HG03520 (cell line): ENCODE data around the gene FOXF1.

Source experiments
- ATAC-seq: cut with Tn5 transposase; IDR thresholded peaks from one replicate; pipeline ENCODE4 v1.9.1; 2021; ENCODE audit warnings: mild to moderate bottlenecking, moderate library complexity; ENCODE audit not compliant: unreplicated experiment

Gene FOXF1

DNA sequence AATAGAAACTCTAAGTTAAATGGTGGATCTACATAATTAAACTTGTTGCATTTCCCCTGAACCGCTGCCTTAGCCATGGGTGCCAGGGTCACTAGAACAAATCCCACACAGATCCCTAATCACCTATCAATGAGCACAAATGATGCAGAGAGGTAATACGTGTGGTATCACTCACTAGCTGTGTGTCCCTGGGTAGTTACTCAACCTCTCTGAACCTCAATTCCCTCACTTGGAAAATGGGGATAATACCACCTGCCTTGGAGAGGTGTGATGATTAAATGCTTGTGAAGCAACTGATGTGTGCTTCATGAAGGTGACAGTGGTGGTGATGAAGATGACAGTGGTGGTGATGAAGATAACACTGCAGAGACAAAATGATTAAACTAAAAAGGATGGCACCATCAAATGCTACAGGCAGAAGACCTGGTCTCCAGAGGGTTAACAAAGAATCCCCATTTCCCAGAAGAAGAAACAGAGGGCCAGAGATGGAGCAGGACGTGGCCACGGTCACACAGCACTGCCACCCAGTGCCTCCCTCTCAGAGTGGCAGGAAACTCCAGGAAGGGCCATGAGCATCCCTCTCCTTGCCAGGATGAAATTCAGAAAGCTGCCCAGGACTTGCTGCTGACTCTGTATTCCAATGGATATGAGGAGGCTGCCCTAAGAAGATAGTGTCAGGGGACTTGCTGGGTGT lies 17.9 kb upstream of the FOXF1 start:
- ATAC-seq: no peak

DNA sequence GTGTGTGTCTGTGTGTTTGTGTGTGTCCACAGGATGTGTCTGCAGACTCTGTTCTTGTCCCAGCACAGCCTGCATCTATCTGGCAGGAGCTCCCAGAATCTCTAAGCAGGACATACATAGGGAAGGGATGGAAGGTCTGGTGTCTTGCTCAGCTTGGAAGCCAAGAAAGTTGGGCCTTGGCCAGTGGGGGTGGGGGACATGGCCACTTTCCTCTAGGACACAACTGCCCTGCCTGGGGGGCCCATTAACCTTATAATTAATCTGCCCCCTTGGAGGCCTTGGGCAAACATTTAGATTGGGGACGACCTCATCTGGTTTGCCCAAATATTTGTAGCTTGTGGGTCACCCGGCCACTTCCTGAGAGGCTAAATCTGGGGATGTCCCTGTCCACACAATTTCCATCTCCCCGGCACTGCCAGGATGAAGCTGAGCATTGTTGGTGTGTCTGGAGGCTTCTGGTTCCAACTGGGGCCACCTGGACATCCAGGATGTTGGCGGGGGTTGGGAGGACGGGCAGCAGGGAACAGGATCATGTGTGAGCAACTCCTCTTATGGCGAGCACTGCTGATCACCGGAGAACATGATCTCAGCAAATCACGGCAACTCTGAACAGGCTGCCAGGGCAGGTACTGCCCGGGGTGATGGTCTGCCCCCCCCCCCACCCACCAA lies 17.2 kb upstream of the FOXF1 start:
- no peak for ATAC-seq

DNA sequence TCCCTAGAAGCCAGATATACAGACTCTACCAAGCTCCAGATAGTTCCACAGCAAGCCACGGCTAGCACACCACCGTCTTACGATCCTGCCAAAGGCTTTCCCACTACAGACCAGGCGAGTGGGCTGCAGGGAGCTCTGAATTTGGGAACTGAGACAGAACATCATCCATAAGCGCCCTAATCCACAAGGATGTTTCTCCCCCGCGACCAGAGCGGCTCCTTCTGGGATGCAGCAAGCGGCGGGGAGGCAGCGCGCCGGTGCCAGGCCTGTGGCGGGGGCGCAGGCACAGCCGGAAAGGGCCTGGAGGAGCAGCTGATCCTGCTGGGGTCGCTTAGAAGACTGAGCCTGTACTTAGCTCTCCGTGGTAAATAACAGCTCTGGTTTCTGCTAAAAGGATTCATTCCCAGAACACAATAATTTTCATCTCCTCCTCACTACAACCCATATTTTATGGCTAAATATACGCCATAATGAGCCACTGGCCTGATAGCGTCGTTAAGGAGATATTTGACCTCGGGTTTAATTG lies 16.2 kb upstream of the FOXF1 start:
- ATAC-seq: no peak

DNA sequence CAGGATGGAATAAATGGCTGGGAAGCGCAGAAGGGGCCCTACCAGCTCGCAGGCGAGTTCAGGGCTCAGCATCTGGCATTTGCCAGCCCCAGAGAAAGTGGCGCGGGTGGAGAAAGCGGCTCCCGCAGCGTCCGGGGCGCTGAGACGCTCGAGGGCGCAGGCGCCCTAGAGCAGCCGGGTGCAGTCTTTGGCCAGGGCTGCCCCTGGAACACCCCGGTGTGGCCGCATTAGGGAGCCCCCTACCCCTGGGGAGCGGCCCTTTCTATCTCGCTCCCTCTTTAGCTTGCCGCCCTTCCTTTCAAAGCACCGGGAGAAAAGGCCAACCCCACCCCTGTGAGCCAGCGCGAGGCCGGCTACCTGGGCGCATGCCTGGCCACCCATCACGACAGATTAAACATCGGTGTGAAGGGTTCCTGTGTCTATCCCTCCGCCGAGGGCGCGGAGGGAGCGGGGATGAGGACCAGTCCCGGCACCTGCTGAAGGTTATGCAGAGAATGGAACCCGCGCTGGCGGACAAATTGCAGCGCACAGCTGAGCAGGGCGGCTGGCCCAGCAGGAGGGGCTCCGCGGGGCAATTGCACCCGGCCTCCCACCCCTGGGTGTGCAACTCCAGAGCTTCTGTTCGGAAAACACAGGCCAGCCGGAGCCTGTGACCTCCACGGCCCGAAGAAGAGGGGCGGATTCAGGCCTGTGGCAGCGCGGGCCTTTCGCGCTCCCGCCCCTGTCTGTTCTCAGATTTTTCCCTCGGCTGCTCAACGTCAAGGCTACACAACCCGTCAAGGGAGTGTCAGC lies 15.6 kb upstream of the FOXF1 start:
- no peak for ATAC-seq

DNA sequence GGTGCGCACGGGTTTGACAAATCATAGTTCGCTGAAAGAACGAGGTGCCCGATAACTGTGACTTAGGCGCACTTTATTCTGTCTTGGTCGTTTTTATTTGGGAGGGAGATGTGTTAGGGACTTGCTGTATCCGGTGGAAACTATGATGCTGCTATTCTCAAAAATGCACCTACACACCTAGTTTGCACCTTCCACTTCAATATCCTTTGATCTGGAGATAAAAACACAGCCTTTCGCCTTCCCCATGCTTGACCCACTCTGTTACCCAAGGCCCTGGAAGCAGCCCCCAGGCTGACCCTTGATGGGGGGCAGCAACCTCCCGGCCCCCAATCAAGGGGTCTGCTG lies 15.0 kb upstream of the FOXF1 start:
- ATAC-seq: no peak

DNA sequence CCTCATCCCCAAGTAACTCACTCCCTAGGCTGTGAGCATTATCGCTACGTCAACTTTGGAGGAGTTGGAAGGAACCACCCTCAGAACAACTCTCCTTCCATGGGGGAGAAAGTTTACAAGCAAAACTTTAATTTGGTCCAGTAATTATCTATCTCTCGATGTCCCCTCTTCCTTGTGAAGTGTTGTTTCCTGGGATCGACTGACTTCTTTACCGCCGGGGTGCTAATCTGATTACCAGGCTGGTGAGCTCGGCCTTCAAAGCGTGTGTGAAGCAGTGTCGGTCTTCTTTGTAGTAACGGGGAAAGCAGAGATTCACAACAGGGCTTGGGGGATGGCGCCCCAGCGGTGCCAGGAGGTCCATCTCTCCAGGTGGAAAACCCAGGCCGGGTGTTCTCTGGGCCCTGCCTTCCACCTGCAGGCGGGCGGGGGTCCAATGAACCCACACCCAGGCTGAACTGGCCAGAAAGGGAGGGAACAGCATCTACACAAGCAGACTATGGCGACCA lies 14.5 kb upstream of the FOXF1 start:
- ATAC-seq: no peak

DNA sequence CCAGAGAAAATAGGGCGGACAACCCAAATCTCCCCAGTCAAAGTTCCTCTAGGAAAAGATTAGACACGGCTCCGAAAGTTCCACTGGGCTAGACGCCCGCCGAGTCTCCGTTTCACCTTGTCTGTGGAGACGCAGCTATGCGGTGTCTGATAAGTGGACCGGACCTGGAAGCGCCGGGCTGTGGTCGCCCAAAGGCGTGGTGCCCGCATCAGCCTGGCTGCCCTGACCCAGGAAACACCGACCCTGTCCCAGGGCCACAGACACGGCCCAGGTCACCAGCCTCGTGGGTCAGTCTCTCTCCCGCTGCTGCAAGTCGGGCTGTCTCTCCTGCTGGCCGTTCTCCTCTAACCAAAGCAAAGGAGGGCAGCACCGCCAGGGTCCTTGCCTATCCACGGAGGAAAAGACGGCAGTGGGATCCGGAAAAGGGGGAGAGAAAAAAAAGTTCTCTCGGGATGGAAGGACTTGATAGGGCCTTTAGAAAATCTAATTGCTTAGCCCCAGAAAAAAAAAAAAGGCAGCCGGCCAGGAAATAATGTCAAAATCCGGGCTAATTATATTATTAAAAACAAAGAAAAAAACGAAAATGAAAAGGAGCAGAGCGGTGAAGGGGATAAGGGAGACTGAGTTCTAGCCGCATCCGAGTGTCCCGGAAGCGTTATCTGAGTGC lies 13.9 kb upstream of the FOXF1 start:
- no peak for ATAC-seq

DNA sequence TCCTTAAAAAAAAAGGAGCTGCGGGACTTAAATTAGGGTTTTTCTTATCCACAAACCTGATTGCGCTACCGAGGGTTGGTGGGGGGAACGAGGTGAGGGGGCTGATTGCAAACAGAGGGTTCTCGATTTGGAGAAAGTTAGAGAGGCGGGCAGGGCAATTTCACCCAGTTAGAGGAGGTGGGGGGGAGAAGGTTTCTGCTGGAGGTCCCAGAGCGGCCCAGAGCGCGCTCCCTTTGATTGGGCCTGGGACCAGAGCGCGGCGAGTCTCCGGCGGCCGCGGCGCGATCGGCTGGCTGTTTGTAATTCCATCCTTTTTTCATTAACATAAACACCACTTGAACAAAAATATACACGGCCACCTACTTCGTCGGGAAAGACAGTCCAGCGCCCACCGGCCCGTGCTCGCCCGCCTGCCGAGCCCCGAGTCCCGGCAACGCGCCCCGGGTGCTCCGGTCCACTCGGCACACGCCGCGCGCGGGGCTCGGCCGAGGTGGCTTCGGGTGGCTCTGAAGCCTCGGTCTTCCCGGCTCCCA lies 13.3 kb upstream of the FOXF1 start:
- no peak for ATAC-seq

DNA sequence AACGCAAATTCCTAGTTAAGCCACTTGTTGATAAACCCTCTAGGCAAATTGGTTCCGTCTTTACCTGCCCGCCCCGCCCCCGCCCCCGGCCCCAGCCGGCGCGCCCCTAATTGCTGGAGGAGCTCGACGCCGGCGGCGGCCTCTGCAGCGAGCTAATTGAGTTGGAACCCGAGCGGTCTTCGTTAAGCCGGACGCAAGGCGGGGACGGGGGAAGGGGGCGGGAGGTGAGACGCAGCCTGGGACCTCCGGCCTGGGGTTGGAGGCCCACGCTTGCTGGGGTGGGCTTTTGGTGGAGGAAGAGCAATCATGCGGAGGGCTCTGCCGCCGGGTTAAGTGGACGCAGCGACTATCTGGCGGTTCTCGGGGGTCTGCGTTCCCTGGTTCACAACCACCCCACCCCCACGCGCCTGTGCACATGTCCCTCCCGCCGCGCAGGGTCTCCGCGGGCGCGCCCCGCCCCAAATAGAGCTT lies 12.7 kb upstream of the FOXF1 start:
- ATAC-seq: no peak

DNA sequence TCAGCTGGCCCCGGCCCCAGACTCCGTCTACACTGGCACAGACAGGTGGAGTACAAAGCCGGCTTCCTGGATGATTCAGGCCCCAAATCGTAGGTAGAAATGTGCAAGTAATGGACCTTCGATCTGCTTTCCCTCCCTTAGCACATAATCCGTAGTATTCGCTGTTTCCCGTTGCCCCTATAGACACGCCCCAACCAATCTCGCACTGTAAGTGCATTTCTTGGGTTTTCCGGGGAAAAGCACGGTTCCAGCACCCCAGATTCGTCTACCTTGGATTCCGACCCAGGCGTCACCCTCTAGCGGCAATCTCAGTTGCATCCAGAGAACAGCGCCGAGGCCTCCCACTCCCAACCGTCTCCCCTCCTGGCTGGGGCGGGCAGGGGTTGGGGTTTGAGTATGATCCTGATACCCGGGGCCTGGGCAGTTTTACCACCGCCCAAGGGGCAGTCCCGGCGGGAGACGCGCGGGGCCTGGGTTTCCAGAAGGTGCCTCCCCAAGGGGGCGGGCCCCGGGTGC lies 12.1 kb upstream of the FOXF1 start:
- ATAC-seq: no peak

DNA sequence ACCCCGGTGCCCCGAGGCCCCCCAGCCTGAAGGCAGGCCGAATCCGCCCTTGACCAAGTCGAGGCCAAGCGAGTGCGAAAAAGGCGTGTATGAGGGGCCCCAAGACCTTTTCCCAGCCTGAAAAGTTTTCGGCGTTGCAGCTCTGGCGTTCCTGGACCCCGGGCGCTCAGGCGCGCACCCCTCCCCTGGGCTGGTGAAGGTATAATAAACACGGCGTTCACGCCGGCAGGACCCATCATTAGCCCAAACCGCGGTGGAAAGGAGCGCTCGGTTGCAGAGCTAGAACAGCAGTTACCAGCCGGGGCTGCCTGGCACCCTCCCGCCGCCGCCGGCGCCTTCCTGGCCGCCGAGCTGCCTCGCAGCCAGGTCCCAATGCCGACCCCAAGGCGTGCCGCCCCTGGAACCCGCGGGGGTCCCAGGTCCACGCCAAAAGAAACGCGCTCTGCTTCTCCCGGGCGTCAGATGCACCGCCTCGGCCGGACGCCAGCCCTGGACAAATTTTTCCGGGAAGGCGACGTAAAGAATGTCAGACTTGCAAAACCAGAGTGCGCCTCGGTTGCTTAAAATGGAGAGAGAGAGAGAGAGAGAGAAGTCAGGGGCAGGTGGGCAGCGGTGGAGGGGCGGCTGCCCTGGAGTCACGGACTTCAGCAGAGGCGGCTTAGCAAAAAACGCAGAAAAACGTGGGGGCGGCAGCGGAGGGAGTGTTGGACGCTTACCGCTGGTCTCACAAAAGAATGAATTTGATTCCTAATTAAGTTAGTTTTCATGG lies 11.5 kb upstream of the FOXF1 start:
- ATAC-seq: no peak

DNA sequence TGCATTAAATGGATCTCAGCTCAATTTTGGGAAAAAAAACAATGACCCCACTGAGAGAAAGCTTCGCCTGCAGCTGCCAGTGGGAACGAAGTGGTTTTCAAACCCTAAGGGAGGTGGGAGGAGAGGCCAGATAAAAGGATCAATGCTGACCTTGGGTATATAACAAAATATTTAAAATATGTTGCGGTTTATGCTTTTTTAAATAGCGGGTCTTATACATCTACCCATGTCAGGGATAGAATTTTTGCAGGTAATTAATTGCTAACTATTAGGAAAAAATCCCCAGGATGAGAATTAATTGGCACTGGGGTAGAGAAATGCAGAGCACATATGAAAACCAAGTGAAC lies 10.9 kb upstream of the FOXF1 start:
- ATAC-seq: no peak

DNA sequence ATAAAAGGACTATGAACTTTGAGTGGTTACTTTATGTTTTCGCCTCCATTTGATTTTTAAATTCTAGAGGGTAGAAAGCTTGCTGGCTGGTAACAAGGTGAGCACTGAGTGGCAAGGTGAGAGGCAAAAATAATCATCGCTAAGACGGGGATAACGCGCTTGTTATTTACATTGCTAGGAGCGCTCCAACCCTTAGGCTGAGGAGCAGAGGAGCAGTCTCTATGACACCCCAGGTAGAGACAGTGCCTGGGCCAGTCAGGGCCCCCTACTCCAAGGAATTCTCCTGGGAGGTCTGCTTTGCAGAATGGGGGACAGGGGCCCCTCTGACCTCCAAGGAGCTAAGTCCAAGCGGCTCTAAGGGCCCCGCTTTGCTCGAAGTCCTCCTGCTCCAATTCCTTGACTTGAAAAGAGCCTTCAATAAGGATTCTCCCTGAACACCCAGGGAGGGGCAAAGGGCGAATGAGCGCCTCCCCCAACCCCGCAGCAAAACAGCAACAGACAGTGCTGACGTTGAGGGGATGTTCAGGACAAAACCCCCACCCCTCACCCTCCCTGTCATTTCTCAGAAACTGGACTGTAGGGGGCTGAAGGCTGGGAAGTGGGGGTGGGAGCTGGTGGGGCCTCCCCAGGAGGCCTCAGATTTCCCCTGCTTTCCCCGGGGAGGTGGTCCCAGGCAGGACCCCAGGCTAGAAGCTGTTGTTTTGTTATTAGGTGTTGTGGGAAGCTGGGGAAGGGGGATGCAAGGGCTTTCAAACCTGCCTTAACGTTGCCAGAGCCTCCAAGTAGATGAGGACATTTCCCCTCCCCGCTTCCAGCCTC lies 10.2 kb upstream of the FOXF1 start:
- ATAC-seq: no peak

DNA sequence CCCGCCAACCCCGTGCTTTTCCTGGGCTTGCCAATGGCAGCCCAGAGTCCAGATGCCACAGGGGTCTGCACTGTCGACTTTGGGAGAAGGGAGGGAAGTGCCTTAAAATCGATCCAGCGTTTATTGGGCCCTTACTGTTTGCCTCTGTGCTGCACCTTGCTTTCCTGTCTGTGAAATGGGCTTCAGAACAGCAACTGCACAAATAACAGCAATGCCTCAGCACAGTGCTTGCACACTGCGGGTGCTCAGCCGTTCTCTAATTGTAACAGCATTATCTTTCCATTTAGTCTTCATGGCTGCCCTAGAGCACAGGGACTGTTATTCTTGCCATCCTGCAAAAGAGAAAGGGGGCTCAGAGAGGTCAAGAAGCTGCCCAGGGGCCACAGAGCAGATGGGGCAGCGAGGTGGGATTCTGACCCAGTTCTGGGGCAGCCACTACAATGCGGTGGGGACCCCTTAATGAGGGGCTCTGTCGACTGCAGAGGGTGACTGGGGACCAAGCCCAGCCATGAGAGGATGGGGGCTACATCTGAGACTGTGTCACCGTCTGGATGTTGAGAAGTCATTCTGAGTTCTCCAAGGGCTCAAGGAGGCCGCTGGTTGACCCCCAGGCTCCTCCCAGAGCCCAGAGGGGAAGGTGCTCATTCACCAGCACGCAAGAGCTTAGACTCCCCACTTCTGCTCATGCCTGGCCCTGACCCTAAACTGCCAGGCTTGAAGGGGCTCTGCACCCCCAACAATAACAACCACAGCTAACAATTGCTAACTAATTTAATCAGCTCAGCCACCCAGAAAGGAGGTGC lies 9.4 kb upstream of the FOXF1 start:
- no peak for ATAC-seq

DNA sequence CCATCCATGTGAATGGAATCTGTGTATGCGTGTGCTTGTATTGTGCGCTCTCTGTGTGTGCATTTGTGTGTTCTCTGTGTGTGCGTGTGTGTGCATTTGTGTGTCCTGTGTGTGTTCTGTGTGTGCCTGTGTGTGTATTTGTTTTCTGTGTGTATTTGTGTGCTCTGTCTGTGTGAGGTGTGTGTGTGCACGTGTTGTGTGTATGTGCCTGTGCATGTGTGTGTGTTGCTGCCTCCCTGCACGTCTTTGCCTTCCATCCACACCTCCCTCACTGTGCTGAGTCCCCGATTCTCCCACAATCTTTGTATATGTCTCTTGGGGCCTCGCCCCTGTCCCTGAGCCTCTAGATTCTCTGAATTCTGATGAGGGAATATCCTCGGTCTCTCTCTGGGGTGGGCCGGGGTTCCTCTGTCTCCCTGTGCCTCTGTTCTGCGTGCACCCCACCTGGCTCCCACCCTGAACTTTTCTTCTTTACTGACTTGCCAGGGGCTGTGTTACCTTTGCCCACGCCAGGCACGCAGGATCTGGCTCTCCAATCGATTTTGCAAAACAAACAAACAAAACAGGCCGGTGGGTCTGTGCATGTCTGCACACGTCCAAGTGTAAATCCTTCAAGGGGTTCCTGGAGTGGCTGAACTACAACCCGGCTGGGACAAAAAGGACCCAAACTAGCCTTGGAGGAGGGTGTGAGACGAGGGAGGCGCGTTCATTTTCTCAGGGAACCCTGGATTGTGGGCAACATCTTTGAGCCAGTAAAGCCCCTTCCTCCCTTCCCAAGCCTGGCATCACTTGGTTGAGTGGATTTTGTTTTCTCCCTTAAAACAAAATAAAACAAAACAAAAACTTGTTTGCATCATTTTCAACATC lies 8.1 kb upstream of the FOXF1 start:
- ATAC-seq: no peak

DNA sequence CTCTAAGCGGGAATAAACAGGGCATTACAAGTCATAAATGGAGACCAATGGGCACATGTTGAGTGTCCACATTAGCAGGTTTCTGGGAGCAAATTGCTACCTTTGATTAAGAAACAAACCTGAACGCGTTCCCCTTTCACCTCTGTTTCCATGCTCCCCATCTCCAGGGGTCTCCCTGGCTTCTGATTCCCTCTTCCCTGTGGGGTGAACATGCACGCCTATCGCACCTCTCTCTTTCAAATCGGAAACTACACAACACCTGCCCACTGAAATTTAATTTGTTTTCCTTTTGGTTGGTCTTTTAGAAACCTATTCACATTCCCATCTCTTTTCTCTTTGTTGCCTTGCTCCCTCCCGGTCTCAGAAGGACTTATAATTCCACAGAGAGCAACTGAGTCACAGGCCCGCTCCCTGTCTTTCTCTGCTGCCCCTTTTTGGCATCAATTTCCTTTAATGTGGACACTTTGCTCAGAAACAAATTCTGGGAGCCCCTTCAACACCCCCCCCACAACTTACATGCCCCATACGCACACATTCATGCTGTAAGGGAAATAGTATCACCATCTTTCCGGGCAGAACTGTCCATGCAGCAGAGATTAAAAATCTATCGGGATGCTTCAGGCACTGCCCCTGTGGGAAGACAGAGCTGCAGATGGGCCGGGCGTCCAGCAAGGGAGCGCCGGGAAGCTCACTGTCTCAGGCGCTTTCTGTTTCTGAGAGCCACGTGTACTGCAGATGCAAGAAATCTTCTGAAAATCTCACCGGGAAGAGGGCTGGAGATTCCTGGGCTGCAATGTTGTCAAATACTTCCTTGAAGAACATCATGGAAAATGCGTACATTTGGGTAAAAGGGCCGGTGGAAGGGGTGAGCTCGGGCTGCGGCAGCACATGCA lies 7.2 kb upstream of the FOXF1 start:
- no peak for ATAC-seq
